Measurements from ENCODE around the gene RCN2. TPM values are rescaled to one million over a fixed set of nuclear protein-coding genes. Genes with fewer than 3 reads are reported as not detected.

The RCN2 gene
- total RNA-seq, 1 experiment from 2014 or later, result 82.7 TPM

- Histone ChIP-seq H3K4me1 (ENCODE audit: insufficient read depth, low read length) (peaks cover 15% of the 10 kb centered on the region), H2AFZ (ENCODE audit: low read length) (peak overlapping the region; percentile 76), H3K9ac (ENCODE audit: low read length) (peak overlapping the region; percentile 81), H3K79me2 (ENCODE audit: low read length) (peaks cover 20% of the 10 kb centered on the region), H3K27ac (ENCODE audit: low read length) (no peak overlapping the region), H3K27me3 (ENCODE audit: low read length) (no peaks in the 10 kb centered on the region), H3K9me2 (replicated peaks; ENCODE audit: low read length) (no peaks in the 10 kb centered on the region), H4K20me1 (ENCODE audit: low read length) (no peaks in the 10 kb centered on the region), H3K4me3 (ENCODE audit: low read length) (peak overlapping the region; percentile 85), H3F3A (ENCODE audit: low read length, unreplicated experiment) (no peaks in the 10 kb centered on the region), H3K4me2 (ENCODE audit: low read length) (peak overlapping the region; percentile 89), H3K9me3 (ENCODE audit: low read length) (no peaks in the 10 kb centered on the region), H3K36me3 (ENCODE audit: low read depth, low read length) (peaks cover 10% of the 10 kb centered on the region; the same call in 1 of the 2 replicates)
- CTCF ChIA-PET, result no interaction called here
- BruUV-seq (replicated peaks), result TSS peak; percentile 63
- TF ChIP-seq EZH2phosphoT487 (IDR thresholded peaks at IDR 0.05; ENCODE audit: borderline replicate concordance, low read length) (no peak), EZH2 (IDR thresholded peaks at IDR 0.05; ENCODE audit: low read length, unreplicated experiment) (no peak), CTCF (conservative IDR thresholded peaks at IDR 0.05; ENCODE audit: low read depth, low read length) (no peak)
- ATAC-seq, result no peak; the same call in 1 of the 2 replicates
- no peak for DNase-seq
- intact Hi-C loops (cut with micrococcal nuclease), result no loop called here
- POLR2A ChIA-PET (ENCODE audit: unreplicated experiment), result interaction anchor here (0.7 kb wide), 1 partner anchor 427 kb away, joined by 3 read pairs; no protein-coding TSS in a partner anchor
Observed at GRCh38 chr15:76932135-76932966, 802 bp downstream of the RCN2 start.

DNA sequence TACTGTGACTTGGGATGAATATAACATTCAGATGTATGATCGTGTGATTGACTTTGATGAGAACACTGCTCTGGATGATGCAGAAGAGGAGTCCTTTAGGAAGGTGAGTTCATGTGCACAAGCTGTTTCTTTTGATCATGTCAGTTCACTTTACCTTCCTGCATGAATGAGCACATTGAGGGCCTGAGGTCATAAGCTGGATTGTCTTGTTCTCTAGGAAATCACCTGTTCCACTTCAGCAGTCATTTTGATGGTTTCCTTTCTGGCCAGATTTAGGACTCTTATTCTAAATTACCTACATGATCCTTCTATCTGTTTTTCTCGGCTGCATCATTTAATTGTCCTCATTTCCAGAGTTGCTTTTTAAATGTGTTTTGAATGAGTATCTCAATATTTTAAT lies 4.1 kb downstream of the RCN2 start:
- no peak for DNase-seq
- no TSS peak for BruUV-seq (replicated peaks)

More for the DNA sequence above, 4.1 kb downstream of the RCN2 start:
- no peaks in the 10 kb centered on the region for H3K9me2 ChIP-seq (replicated peaks; ENCODE audit: low read length)
- no peaks in the 10 kb centered on the region for H3F3A ChIP-seq (ENCODE audit: low read length, unreplicated experiment)
- peaks cover 10% of the 10 kb centered on the region; the same call in 1 of the 2 replicates for H3K36me3 ChIP-seq (ENCODE audit: low read depth, low read length)
- H3K4me2 ChIP-seq (ENCODE audit: low read length), result no peak overlapping the region
- H3K9ac ChIP-seq (ENCODE audit: low read length), result no peak overlapping the region
- intact Hi-C loops (cut with micrococcal nuclease), result no loop called here
- H2AFZ ChIP-seq (ENCODE audit: low read length), result no peak overlapping the region
- peaks cover 20% of the 10 kb centered on the region for H3K79me2 ChIP-seq (ENCODE audit: low read length)
- ChIA-PET POLR2A (ENCODE audit: unreplicated experiment) (no interaction called here), CTCF (no interaction called here)
- no peak overlapping the region for H3K4me3 ChIP-seq (ENCODE audit: low read length)
- H3K27ac ChIP-seq (ENCODE audit: low read length), result no peak overlapping the region
- H3K27me3 ChIP-seq (ENCODE audit: low read length), result no peaks in the 10 kb centered on the region
- no peak for ATAC-seq
- TF ChIP-seq EZH2 (IDR thresholded peaks at IDR 0.05; ENCODE audit: low read length, unreplicated experiment) (no peak), CTCF (conservative IDR thresholded peaks at IDR 0.05; ENCODE audit: low read depth, low read length) (no peak), EZH2phosphoT487 (IDR thresholded peaks at IDR 0.05; ENCODE audit: borderline replicate concordance, low read length) (no peak)
- no peaks in the 10 kb centered on the region for H3K9me3 ChIP-seq (ENCODE audit: low read length)
- peaks cover 15% of the 10 kb centered on the region for H3K4me1 ChIP-seq (ENCODE audit: insufficient read depth, low read length)
- no peaks in the 10 kb centered on the region for H4K20me1 ChIP-seq (ENCODE audit: low read length)
